Tibial nerve (tissue), 4 donors: ENCODE data around the gene PRKCZ. TPM values are rescaled to one million over a fixed set of nuclear protein-coding genes. Genes with fewer than 3 reads are reported as not detected.

Experiments used
- DNase-seq, 2 donors: peaks; one replicate each; pipeline ENCODE4 v3.0.0-alpha.2; 2019; ENCODE audit warnings: low spot score in 2 of 2
- H3K27ac ChIP-seq, 4 donors: fragments of 200-600 bp; sonication (generic) in 3 of 4; one replicate each; pipeline ENCODE4 v1.5.1; 2017 to 2019; ENCODE audit warnings: mild to moderate bottlenecking in 1 of 4
- H3K27me3 ChIP-seq, 2 donors: fragments of 200-600 bp; sonication (generic) in 1 of 2; one replicate each; pipeline versions ENCODE4 v1.5.1 to v1.6.0; 2017 to 2019
- H3K36me3 ChIP-seq, 3 donors: fragments of 200-600 bp; sonication (generic); one replicate each; pipeline ENCODE4 v1.5.1; 2018 to 2019
- H3K4me1 ChIP-seq, 4 donors: fragments of 200-600 bp; sonication (generic) in 3 of 4; one replicate each; pipeline ENCODE4 v1.5.1; 2017 to 2019
- H3K4me3 ChIP-seq, 4 donors: fragments of 200-600 bp; sonication (generic) in 3 of 4; one replicate each; pipeline ENCODE4 v1.5.1; 2017 to 2019; ENCODE audit warnings: mild to moderate bottlenecking in 1 of 4, moderate library complexity in 1 of 4
- H3K9me3 ChIP-seq, 4 donors: fragments of 200-600 bp; sonication (generic) in 3 of 4; one replicate each; pipeline ENCODE4 v1.5.1; 2017 to 2019
- EP300 ChIP-seq, 2 donors: sonication (generic); formaldehyde crosslinking; IDR thresholded peaks; one replicate each; pipeline ENCODE4 v1.6.1; 2017; ENCODE audit warnings: antibody characterized with exemption in 2 of 2, mild to moderate bottlenecking in 1 of 2
- POLR2A ChIP-seq, 2 donors: fragments of 450-650 bp; IDR thresholded peaks; one replicate each; pipeline ENCODE4 v1.6.1; 2017; ENCODE audit warnings: antibody characterized with exemption in 2 of 2, mild to moderate bottlenecking in 2 of 2, moderate library complexity in 2 of 2
- WGBS, 2 donors: methylation state at CpG; one replicate each; pipeline ENCODE4 v1.1.5; 2018; 5-methylcytosine and 5-hydroxymethylcytosine counted together
- total RNA-seq, 4 donors: library from RNA; depleted of rRNA; stranded (reverse); fragments of >200 nt; gene quantifications; one replicate each; pipeline ENCODE4 v1.1.0, GENCODE V29; 2016
- TF ChIP-seq, protein P1 (sequence below), 5 experiments: fragments of 200-600 bp in 3 of 5; fragments of 450-650 bp in 2 of 5; sonication (generic) in 3 of 5; IDR thresholded peaks; one replicate each; pipeline ENCODE4 v1.5.1; 2016 to 2019; ENCODE audit warnings: antibody characterized with exemption in 5 of 5, mild to moderate bottlenecking in 3 of 5, moderate library complexity in 2 of 5

Gene PRKCZ
- total RNA-seq, 4 donors from 2014 or later = 2.0 to 3.9 (median 2.8) TPM

GRCh38 chr1:2101946-2102345 is 51.7 kb downstream of the PRKCZ start:
- Histone ChIP-seq H3K4me1 (no peaks in the 10 kb centered on the region), H3K36me3 (no peaks in the 10 kb centered on the region), H3K27me3 (peaks cover 0 to 16% of the 10 kb centered on the region in 2 donors), H3K9me3 (peaks cover 0 to 14% (median 0%) of the 10 kb centered on the region in 4 donors), H3K4me3 (no peak overlapping the region), H3K27ac (no peak overlapping the region)
- 76 to 80% methylated on average over 8 of the region's 8 CpGs for WGBS, 2 donors
- no peak for TF ChIP-seq POLR2A (IDR thresholded peaks at IDR 0.05)
- TF ChIP-seq, protein P1, sequence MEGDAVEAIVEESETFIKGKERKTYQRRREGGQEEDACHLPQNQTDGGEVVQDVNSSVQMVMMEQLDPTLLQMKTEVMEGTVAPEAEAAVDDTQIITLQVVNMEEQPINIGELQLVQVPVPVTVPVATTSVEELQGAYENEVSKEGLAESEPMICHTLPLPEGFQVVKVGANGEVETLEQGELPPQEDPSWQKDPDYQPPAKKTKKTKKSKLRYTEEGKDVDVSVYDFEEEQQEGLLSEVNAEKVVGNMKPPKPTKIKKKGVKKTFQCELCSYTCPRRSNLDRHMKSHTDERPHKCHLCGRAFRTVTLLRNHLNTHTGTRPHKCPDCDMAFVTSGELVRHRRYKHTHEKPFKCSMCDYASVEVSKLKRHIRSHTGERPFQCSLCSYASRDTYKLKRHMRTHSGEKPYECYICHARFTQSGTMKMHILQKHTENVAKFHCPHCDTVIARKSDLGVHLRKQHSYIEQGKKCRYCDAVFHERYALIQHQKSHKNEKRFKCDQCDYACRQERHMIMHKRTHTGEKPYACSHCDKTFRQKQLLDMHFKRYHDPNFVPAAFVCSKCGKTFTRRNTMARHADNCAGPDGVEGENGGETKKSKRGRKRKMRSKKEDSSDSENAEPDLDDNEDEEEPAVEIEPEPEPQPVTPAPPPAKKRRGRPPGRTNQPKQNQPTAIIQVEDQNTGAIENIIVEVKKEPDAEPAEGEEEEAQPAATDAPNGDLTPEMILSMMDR (IDR thresholded peaks at IDR 0.05) = no peak
- TF ChIP-seq EP300 (IDR thresholded peaks at IDR 0.05) = no peak
- DNase-seq = no peak

DNA sequence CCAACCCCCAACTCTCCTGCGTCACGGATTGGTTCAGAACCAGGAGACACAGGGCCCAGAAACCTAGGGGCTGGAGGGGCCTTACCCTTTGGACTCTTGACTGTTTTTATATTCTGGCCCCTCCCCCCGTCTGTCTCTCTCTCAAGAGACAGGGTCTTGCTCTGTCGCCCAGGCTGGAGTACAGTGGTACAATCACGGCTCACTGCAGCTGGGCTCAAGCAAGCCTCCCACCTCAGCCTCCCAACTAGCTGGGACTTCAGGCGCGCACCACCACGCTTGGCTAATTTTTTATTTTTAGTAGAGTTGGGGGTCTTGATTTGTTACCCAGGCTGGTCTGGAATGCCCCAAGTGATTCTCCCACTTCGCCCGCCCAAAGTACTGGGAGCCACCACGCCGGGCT is 52.5 kb downstream of the PRKCZ start:
- WGBS, 2 donors = 93 to 97% methylated on average over 12 of the region's 12 CpGs
- Histone ChIP-seq H3K4me3 (no peak overlapping the region), H3K9me3 (peaks cover 0 to 6% (median 0%) of the 10 kb centered on the region in 4 donors), H3K4me1 (no peaks in the 10 kb centered on the region), H3K36me3 (no peaks in the 10 kb centered on the region), H3K27ac (no peak overlapping the region), H3K27me3 (peaks cover 0 to 17% of the 10 kb centered on the region in 2 donors)
- no peak for DNase-seq
- no peak for TF ChIP-seq EP300 (IDR thresholded peaks at IDR 0.05)
- TF ChIP-seq, protein P1 (IDR thresholded peaks at IDR 0.05) = no peak

DNA sequence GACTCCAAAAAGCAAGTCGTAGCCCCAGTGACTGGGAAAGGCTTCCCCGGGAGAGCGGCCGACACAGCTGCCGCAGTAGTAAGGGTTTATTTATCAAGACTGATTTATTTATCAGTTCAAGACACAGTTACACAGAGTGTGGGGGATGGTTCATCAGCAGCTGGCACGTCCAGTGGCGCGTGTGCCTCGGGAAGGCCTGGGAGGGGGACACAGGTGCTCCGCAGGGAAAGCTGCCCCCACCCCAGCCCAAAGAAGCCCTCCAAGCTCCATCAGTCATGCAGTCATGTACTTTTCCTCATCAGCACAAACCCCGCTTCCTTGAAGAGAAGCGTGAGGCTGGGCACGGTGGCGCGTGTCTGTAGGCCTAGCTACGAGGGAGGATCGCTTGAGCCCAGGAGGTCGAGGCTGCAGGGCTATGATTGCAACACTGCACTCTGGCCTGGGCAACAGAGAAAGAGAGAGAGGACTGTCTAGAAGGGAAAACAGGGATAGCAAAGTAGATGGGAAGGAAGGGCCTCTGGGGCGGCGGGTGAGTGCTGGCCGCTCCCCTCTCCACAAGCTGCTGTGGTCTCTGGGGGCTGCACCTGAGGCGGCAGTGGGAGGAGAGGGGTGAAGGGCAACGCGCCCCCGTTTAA is 53.2 kb downstream of the PRKCZ start:
- H3K36me3 ChIP-seq = no peaks in the 10 kb centered on the region
- TF ChIP-seq POLR2A (IDR thresholded peaks at IDR 0.05) = no peak
- TF ChIP-seq, protein P1 (IDR thresholded peaks at IDR 0.05) = no peak
- no peak for TF ChIP-seq EP300 (IDR thresholded peaks at IDR 0.05)
- no peak for DNase-seq
- H3K4me1 ChIP-seq = no peaks in the 10 kb centered on the region
- H3K27ac ChIP-seq = no peak overlapping the region
- H3K27me3 ChIP-seq = peaks cover 0 to 23% of the 10 kb centered on the region in 2 donors
- no peak overlapping the region for H3K4me3 ChIP-seq
- no peaks in the 10 kb centered on the region for H3K9me3 ChIP-seq
- WGBS, 2 donors = 80 to 83% methylated on average over 24 to 25 of the region's 25 CpGs

DNA sequence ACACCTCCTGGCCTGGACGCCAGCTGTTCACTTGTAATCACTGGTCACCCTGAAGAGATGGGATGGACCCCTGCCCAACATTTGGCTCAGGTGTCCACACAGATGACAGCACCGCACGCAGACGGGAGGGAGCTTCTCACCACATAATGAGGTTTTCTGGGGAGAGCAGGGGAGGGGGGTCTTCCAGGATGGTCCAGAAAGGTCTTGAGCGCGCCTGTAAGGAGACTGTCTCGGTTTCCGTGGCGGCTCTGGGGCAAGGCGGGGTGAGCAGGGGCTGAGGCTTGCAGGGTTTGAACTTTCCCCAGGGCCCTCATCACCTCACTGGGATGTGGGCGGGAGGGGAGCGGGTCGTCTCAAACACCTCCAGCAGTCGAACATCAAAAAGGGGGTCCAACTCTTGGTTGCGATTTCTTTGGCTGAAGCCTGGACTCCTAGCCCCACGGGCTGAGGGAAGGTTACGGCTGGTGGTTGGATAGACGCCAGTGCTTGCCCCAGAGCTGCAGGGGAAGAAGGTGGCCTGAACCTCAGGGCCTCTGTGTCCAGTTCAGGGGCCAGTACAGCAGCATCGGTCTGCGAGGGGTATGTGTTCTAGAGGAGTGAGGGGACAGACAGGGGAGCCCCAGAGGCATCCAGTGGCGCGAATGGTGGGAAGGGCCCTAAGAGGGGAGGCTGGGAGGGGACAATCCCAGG is 53.8 kb downstream of the PRKCZ start:
- Histone ChIP-seq H3K4me3 (no peak overlapping the region), H3K36me3 (no peaks in the 10 kb centered on the region), H3K27ac (no peak overlapping the region), H3K9me3 (no peaks in the 10 kb centered on the region), H3K27me3 (peaks cover 0 to 30% of the 10 kb centered on the region in 2 donors), H3K4me1 (no peaks in the 10 kb centered on the region)
- DNase-seq = no peak
- TF ChIP-seq POLR2A (IDR thresholded peaks at IDR 0.05) (no peak), EP300 (IDR thresholded peaks at IDR 0.05) (no peak)
- TF ChIP-seq, protein P1 (IDR thresholded peaks at IDR 0.05) = no peak
- 73 to 78% methylated on average over 22 of the region's 22 CpGs for WGBS, 2 donors
